Stimulated activated CD8-positive, alpha-beta memory T cell treated with anti-CD3 and anti-CD28 coated beads, Interleukin-7, amount 100 ng/mL, for 24 hours (primary cell): ENCODE measurements around the gene CDK10.
"Not testable (repeated sequence)": the region's sequence is repeated elsewhere in the genome, so short reads cannot be mapped to it uniquely, and the experiment has no call there.

Experiments
- DNase-seq: peaks from one replicate; pipeline ENCODE4 v3.0.0-alpha.2; 2020; ENCODE audit warnings: low read depth

The CDK10 gene

DNA sequence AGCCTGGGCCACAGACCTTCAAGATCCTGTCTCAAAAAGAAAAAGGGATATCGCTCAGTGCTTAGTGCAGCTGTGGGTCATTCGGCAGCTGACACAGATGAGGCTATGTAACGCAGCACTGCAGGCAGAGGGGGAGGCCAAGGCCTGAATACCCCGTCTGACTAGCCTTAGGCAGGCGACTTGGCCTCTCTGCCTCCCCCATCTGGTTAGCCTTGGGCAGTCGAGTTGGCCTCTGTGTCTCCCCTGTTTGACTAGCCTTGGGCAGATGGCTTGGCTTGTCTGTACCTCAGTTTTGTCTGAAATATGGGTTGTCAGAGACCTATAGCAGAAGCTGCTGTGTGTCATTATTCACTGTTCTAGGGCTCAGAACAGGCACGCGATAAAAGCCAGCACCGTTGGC, 18.9 kb upstream of the CDK10 start:
- DNase-seq = no peak

DNA sequence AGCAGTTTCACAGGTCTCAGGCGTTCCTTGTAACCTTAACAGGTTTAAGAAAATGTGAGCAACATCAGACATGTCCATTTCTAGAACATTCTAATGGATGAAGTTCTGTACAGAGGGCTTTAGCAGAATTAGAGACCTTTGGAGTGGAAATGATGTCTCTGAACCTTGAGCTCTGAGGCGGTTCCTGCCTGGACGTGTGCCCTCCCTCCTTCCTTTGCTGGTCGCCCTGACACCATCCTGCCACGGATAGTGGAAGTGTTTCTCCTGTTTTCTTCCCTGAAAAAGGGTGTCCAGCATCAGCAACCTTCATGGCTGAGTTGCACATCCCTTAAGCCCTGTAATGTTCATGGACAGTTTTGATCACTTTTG, 17.7 kb upstream of the CDK10 start:
- no peak for DNase-seq

DNA sequence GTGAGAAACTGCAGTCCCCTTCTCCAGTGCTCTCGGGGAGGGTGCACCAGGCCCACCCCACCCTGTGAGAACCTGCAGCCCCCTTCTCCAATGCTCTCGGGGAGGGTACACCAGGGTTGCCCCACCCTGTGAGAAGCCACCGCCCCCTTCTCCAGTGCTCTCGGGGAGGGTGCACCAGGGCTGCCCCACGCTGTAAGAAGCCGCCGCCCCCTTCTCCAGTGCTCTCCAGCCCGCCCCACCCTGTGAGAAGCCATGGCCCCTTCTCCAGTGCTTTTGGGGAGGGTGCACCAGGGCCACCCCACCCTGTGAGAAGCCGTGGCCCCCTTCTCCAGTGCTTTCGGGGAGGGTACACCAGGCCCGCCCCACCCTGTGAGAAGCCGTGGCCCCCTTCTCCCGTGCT, 16.7 kb upstream of the CDK10 start:
- no peak for DNase-seq

DNA sequence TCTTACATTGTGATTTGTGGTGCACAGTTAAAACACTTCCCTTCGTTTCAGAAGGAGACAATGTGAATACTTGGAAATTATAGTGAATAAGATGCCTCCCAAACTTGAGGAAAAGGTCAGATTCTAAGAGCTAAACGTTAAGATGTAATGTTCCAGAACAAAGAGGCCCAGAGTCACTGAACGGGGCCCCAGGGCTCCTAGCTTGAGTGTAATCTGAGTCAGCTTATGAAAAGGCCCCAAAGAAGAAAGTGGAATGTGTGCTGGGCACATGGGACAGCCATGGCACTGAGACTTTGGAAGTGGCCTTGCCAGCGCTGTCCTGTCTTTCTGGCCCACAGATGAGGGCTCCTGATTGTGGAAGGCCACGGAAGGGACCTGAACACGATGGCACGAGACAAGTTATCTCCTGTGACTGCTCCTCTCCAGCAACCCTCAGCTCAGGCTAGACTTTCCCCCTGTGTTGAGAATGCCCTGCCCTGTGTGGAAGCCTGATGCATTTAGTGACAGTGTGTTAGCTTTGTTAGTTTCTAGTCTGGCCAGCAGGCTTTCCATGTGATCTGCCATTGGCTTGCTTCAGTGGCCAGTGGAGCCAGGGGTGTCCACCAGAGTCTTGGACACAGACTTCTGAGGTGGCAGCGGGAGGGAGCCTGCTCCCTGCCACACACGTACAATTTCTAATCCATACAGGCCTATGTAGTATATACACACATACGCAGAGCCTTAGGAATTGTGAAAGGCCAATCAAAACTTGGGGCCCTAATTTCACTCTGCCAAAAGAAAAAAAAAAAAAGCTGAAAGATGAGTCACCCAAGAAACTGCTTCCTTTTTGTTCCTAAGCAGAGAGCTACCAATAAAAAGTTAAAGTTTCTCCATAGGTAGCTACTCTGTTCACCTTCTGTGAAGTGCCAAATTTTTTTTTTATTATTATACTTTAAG, 15.7 kb upstream of the CDK10 start:
- DNase-seq = no peak

DNA sequence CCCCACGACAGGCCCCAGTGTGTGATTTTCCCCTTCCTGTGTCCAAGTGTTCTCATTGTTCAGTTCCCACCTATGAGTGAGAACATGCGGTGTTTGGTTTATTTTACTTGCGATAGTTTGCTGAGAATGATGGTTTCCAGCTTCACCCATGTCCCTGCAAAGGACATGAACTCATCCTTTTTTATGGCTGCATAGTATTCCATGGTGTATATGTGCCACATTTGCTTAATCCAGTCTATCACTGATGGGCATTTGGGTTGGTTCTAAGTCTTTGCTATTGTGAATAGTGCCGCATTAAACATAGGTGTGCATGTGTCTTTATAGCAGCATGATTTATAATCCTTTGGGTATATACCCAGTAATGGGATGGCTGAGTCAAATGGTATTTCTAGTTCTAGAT, 14.9 kb upstream of the CDK10 start:
- not testable (repeated sequence) for DNase-seq

DNA sequence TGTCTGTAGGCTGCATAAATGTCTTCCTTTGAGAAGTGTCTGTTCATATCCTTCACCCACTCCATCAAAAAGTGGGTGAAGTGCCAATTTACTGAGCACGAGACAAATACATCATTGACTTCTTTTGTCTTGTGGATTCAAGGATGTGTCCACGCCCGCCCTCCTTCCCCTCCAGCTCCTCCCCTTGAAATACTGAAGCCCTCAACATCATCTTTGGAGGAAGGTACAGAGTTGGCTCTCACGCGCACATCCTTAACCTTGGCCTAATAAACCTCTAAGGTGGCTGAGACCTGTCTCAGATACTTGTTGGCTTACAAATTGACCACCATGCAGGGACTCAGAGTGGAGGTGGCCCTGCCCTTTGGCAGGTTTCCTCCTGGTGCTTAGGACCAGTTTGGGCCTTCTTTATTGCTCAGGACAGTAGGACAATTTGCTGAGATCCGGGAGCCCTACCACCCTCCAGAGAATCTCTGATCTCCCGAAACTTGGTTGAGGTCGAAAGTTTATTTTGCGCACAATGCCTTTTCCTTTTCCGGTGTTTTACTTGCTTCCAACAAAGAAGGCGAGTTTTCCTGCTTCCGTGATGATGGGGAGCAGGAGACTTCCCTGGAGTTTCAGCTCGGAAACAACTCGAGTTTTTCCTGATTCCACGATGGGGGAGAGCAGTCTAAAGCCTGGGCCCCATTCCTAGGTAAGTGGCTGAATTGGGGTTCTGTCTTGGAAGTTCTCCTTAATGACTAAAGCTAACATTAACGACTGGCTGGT, 14.1 kb upstream of the CDK10 start:
- DNase-seq = no peak

DNA sequence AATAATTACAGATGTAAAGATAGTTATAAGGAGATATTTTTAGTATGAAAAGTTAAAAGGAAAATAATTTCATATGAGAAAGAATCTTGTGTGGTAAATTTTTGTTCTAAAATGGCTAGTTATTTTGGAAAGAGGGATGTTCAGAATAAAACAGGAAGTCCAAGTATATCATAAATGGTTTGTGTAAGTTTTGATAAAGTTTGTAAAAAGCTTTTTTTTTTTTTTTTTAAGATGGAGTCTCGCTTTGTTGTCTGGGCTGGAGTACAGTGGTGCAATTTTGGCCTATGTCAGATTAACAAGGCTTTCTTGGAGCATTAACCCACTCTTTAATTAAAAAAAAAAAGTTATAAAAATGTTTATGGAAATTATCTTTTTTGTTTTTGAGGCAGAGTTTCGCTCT, 8.2 kb upstream of the CDK10 start:
- no peak for DNase-seq

DNA sequence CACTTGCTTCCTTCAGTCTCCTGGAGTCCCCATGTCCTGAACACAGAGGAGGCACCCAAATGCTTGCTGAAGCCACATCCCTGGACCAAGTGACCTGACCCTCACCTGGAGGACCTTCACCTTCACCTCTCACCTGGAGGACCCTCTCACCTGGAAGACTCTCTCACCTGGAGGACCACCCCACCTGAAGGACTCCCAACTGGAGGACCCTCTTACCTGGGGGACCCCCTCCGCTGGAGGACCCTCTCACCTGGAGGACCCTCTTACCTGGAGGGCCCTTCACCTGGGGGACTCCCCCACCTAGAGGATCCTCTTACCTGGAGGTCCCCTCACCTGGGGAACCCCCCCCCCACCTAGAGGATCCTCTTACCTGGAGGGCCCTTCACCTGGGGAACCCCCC, 573 bp upstream of the CDK10 start:
- no peak for DNase-seq

DNA sequence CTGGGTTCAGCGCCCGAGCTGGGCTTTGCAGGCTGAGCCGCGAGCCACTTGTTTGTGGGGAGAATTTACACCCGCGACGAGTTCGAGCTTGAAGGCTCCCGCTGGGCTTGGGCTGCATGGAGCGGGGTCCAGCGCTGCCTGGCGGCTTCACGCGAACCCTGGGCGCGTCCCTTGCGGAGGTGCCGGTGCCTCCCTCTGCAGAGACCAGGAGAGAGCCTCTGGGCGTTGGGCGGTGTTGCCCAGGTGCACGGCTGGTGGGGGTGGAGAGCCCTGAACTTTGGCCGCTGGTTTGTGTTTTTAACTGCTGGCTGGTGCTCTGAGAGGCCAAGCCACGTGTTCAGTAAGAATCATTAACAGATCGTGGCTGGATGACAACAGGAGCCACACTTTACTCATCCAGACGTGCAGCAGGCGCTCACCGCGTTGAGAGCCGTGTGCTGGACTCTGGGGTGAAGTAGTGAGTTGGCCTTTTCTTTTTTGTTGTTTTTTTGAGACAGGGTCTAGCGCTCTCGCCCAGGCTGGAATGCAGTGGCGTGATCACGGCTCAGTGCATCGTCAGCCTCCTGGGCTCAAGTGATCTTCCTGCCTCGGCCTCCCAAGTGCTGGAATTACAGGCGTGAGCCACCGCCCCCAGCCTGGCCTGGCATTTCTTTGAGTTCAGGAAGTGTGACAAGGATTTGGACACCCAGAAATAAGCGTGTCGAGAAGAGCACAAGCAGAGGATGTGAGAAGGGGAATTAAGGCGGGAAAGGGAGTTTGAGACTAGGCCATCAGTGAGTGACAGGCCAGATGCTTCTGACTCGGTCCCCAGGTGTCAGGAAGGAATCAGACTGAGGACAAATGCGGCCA, 827 bp downstream of the CDK10 start:
- no peak for DNase-seq

DNA sequence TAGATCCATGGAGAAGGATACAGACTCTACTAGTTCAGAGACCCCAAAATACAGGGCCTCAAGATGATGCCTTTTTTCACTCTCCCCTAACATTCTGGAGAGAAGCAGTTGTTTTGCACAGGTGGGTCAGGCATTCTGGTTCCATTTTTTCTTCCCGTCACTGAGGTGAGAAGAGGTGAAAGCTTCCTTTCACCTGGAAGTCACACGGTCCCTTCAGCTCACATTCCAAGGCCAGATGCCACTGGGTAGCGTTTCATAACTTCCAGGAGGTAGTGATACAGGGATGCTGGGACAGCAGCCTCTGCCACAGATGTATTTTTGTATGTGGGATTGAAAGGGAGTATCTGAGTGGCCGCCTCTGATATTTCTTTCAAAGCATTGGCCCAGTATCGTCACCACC, 1.9 kb downstream of the CDK10 start:
- no peak for DNase-seq

DNA sequence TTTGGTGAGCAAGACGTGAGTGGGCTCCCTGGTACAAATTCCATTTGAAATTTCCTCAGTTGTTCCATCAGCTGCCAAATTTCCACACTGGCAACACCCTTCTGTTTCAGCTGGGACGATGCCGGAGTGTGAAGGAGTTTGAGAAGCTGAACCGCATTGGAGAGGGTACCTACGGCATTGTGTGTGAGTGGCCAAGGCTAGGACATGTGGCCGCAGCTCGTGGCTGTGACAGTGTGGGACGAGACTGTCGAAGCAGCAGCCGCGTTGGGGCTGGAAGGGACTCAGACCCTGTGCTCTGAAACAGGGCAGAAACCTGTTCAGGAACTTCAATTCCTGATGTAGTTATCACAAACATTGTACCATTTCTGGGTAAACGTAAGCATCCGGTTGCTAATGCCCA, 2.7 kb downstream of the CDK10 start:
- no peak for DNase-seq

DNA sequence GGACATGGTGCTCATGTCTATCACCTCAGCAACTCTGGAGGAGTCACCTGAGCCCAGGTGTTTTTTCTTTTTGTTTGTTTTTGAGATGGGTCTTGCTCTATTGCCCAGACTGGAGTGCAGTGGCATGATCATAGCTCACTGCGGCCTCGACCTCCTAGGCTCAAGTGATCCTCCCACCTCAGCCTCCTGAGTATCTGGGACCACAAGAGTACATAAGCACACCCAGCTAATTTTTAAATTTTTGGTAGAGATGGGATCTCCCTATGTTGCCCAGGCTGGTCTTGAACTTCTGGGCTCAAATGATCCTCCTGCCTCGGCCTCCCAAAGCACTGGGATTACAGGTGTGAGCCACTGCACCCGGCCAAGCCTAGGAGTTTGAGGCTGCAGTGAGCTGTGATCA, 3.1 kb downstream of the CDK10 start:
- not testable (repeated sequence) for DNase-seq

DNA sequence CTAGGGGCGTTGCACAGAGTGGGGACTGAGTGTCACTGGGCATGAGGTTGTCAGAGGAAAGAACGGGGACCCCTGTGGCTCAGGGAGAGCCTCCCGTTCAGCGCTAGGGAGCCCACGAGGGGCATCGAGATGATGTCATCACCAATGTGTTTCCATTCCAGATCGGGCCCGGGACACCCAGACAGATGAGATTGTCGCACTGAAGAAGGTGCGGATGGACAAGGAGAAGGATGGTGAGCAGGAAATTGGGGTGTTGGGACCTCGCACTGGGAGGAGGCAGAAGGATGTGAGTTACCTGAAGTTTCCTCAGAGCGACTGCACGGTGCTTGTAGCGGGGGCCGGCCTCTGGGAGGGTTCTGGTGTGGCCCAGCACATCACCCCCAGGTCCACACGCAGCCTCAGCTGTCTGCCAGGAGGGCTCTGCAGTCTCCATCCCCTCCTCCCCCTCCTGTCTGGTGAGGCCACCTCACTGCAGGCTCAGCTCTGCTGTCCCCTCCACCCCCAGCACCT, 4.0 kb downstream of the CDK10 start:
- DNase-seq = no peak

DNA sequence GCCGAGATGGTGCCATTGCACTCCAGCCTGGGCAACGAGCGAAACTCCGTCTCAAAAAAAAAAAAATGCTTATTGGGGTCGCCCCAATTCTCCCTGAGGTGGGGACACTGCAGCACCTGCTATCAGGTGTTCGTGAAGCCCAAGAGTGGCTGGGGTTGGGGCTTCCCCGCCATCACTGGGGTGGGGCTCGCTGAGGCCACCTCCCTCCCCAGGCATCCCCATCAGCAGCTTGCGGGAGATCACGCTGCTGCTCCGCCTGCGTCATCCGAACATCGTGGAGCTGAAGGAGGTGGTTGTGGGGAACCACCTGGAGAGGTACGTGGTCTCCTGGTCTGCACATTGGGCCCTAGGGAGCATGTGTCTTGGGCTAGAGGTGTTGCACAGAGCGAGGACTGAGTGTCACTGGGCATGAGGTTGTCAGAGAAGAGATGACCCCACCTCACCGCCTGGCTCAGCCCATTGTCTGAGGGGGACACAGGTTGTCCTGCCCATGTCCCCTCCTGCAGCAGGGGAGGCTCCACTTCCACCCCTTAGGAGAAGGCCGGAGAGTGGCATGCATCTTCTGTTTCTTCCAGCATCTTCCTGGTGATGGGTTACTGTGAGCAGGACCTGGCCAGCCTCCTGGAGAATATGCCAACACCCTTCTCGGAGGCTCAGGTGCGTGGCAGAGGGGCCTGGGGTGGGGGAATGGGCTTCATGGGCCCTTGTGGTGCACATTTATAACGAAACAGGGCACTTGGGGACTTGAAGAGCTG, 4.9 kb downstream of the CDK10 start:
- DNase-seq = no peak

DNA sequence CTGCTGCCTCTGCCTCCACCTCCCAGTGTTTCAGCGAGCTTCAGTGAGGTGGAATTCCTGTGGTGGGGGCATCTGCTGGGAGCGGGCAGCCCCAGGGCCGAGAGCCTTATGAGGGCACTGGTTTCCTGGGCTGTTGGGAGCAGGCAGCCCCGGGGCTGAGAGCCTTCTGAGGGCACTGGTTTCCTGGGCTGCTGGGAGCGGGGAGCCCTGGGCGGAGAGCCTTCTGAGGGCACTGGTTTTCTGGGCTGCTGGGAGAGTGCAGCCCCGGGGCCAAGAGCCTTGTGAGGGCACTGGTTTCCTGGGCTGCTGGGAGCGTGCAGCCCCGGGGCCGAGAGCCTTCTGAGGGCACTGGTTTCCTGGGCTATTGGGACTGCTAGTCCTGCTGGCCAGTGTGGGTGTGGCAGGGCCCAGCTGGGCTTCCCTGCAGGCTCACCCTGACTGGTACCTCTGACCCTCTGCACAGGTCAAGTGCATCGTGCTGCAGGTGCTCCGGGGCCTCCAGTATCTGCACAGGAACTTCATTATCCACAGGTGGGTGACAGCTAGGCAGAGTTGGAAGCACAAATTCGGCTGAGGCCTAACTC, 5.6 kb downstream of the CDK10 start:
- DNase-seq = no peak

DNA sequence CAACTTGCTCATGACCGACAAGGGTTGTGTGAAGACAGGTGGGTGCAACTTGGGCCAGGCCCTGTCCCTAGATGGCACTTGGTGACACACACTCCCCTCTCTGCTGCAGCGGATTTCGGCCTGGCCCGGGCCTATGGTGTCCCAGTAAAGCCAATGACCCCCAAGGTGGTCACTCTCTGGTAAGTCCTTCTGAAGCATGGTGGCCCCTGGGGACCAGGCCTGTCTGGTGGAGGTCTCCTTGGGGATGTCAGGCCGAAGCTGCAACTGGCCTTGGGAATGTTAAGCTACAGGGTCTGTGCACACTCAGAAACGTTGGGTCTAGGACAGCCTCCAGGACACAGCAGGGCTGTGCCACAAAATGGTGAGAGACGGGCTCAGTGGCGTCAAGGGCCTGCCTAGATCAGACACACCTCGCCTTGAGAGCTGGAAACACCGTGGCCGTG, 6.8 kb downstream of the CDK10 start:
- no peak for DNase-seq

DNA sequence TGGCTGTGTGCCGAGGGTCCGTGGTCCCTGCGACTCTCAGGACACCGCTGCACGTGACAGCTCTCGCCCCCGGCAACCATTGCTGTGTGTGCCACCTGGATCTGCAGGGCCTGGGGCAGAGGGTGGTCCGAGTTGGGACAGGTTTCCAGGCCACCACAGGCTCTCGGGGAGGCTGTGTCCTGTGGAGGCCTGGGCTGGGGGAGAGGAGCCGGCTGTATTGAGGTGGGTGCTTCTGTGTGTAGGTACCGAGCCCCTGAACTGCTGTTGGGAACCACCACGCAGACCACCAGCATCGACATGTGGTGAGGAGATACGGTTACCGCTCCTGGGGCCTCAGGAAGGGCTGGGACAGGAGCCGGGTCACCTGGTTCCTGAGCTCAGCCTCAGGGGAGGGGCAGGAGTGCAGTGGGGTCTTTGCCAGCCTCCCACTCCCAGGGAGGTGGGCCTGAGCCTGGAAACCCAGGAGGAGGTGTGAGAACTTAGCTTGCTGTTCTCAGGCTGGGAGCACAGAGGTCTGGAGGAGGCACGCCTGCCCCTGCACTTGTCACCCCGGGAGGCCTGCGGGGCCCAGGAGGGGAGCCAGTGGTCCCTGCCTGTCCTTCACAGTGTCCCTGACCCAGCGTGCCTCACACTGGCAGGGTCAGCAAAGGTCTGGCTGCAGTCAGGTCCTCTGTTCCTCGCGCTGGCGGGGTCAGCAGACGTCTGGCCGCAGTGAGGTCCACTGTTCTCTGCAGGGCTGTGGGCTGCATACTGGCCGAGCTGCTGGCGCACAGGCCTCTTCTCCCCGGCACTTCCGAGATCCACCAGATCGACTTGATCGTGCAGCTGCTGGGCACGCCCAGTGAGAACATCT, 7.7 kb downstream of the CDK10 start:
- DNase-seq = no peak

DNA sequence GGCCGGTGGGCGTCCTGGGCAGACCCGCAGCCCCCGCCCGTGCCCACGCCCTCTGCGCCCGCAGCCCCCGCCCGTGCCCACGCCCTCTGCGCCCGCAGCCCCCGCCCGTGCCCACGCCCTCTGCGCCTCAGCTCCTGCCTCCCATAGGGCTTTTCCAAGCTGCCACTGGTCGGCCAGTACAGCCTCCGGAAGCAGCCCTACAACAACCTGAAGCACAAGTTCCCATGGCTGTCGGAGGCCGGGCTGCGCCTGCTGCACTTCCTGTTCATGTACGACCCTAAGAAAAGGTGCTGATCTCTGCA, 8.2 kb downstream of the CDK10 start:
- not testable (repeated sequence) for DNase-seq

DNA sequence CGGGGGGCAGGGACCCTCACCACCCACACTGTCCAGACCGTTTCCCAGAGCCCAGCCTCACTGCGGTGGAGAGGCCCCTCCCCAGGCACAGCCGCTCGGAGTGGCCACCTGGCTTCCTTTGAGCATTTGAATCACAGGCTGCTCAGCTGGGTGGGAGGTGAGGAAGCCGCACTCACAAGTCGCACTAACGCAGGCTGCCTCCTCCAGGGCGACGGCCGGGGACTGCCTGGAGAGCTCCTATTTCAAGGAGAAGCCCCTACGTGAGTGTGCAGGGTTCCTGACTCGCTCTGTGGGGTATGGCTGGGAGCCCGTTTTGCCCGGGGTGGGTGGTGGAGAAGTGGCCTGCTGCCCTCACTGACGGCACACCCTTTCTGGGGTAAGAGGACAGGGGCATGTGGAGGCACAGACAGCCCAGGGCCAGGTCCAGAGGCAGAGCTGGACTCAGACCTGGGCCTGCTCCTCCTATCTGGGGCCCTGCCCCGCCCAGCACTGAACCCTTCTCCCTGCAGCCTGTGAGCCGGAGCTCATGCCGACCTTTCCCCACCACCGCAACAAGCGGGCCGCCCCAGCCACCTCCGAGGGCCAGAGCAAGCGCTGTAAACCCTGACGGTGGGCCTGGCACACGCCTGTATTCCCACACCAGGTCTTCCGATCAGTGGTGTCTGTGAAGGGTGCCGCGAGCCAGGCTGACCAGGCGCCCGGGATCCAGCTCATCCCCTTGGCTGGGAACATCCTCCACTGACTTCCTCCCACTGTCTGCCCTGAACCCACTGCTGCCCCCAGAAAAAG, 8.8 kb downstream of the CDK10 start:
- no peak for DNase-seq
